HepG2 (cell line): Measurements from ENCODE around the gene DPY19L1. TPM values are rescaled to one million over a fixed set of nuclear protein-coding genes. Genes with fewer than 3 reads are reported as not detected.

Source experiments
- ATF2 ChIP-seq: sonication (generic); formaldehyde crosslinking; IDR thresholded peaks from 2 replicates; pipeline ENCODE4 v1.4.0; 2020; ENCODE audit warnings: missing genetic modification reagents
- CREB1 ChIP-seq, 2 experiments: fragments of 450-650 bp in 1 of 2; IDR thresholded peaks; 2 replicates each; pipeline ENCODE4 v1.6.1; 2016 to 2017; ENCODE audit warnings: control low read depth in 1 of 2, mild to moderate bottlenecking in 1 of 2, missing compliant biosample characterization in 1 of 2, missing genetic modification characterization in 1 of 2
- FOXA1 ChIP-seq, 2 experiments: fragments of 450-650 bp in 1 of 2; sonication (generic) in 1 of 2; formaldehyde crosslinking in 1 of 2; IDR thresholded peaks; 2 replicates each; pipeline versions ENCODE4 v1.4.0 to v1.6.1; 2016 to 2020; ENCODE audit warnings: missing genetic modification reagents in 1 of 2
- HMGXB3 ChIP-seq: sonication (generic); formaldehyde crosslinking; IDR thresholded peaks from 2 replicates; pipeline ENCODE4 v1.4.0; 2020; ENCODE audit warnings: missing genetic modification reagents, borderline replicate concordance
- LBX2 ChIP-seq: sonication (generic); formaldehyde crosslinking; IDR thresholded peaks from 2 replicates; pipeline ENCODE4 v1.5.0; 2020; ENCODE audit warnings: missing genetic modification reagents, mild to moderate bottlenecking, borderline replicate concordance
- NFKBIZ ChIP-seq: IDR thresholded peaks from 2 replicates; pipeline ENCODE4 v1.6.1; 2018; ENCODE audit warnings: missing genetic modification reagents, missing compliant biosample characterization
- RAD21 ChIP-seq: fragments of 450-650 bp; formaldehyde crosslinking; IDR thresholded peaks from 2 replicates; pipeline ENCODE4 v1.5.0; 2020; ENCODE audit warnings: mild to moderate bottlenecking
- SCMH1 ChIP-seq: sonication (generic); formaldehyde crosslinking; IDR thresholded peaks from 2 replicates; pipeline ENCODE4 v1.9.0; 2021; ENCODE audit warnings: missing genetic modification reagents, mild to moderate bottlenecking, borderline replicate concordance
- ZFX ChIP-seq: sonication (generic); formaldehyde crosslinking; IDR thresholded peaks from 2 replicates; pipeline ENCODE4 v1.4.0; 2020; ENCODE audit warnings: mild to moderate bottlenecking, low read depth, missing genetic modification reagents, moderate library complexity
- ZNF142 ChIP-seq: sonication (generic); formaldehyde crosslinking; IDR thresholded peaks from 2 replicates; pipeline ENCODE4 v1.4.0; 2020; ENCODE audit warnings: missing genetic modification reagents
- ZNF253 ChIP-seq: sonication (generic); formaldehyde crosslinking; IDR thresholded peaks from 2 replicates; pipeline ENCODE4 v1.8.0; 2022; ENCODE audit warnings: mild to moderate bottlenecking, missing genetic modification reagents, borderline replicate concordance
- polyA plus RNA-seq, 8 experiments: library from polyadenylated mRNA; depleted of rRNA in 3 of 8; stranded (reverse) in 7 of 8; unstranded in 1 of 8; fragments of >200 nt; fragmentation: Illumina TruSeq in 4 of 8; extraction: Trizol in 4 of 8; gene quantifications; 2 replicates each; pipeline versions ENCODE4 v1.2.1 to v1.2.3, GENCODE V29; 2011 to 2016; ENCODE audit warnings: low read depth in 4 of 8, missing spikeins in 1 of 8, mixed read lengths in 1 of 8; ENCODE audit not compliant: insufficient read depth in 1 of 8
- total RNA-seq, 5 experiments: library from RNA; depleted of rRNA; stranded (reverse); fragments of >200 nt; fragmentation: Illumina TruSeq; extraction: Trizol; gene quantifications; 2 replicates each; pipeline ENCODE4 v1.2.3, GENCODE V29; 2016; ENCODE audit warnings: low read depth in 1 of 5
- TF ChIP-seq, protein P1 (sequence below): sonication (generic); formaldehyde crosslinking; IDR thresholded peaks from 2 replicates; pipeline ENCODE4 v1.4.0; 2020; ENCODE audit warnings: missing genetic modification reagents
- TF ChIP-seq, protein P2 (sequence below): IDR thresholded peaks from 2 replicates; pipeline ENCODE4 v1.6.1; 2016; ENCODE audit warnings: missing compliant biosample characterization, missing genetic modification reagents, borderline replicate concordance

DPY19L1 gene
- total and polyA plus RNA-seq, 2 of the 13 experiments (the other 11 are each of a cell fraction or from before 2014, with no cell fraction given): 18.9 to 32.6 TPM

GRCh38 chr7:34939175-34939574 is 98.1 kb downstream of the DPY19L1 start (continued):
- TF ChIP-seq ZNF142 (no peak), FOXA1 (IDR thresholded peaks at IDR 0.05) (no peak), FOXA1 (CRISPR knock-in tag; IDR thresholded peaks at IDR 0.05) (peak; percentile 72), ATF2 (CRISPR knock-in tag) (peak; percentile 82; the same call in 1 of the 2 replicates), ZFX (CRISPR knock-in tag) (no peak), CREB1 (IDR thresholded peaks at IDR 0.05) (0 out of 2 replicates have a peak, but pooled peaks have one; percentile 31), CREB1 (CRISPR knock-in tag; IDR thresholded peaks at IDR 0.05) (peak; percentile 59; the same call in 1 of the 2 replicates), LBX2 (CRISPR knock-in tag) (no peak), RAD21 (CRISPR knock-in tag) (no peak), SCMH1 (CRISPR knock-in tag) (no peak), NFKBIZ (CRISPR knock-in tag) (0 out of 2 replicates have a peak, but pooled peaks have one; percentile 56), ZNF253 (CRISPR knock-in tag) (no peak), HMGXB3 (peak; percentile 46; the same call in 1 of the 2 replicates)
- TF ChIP-seq, protein P1, sequence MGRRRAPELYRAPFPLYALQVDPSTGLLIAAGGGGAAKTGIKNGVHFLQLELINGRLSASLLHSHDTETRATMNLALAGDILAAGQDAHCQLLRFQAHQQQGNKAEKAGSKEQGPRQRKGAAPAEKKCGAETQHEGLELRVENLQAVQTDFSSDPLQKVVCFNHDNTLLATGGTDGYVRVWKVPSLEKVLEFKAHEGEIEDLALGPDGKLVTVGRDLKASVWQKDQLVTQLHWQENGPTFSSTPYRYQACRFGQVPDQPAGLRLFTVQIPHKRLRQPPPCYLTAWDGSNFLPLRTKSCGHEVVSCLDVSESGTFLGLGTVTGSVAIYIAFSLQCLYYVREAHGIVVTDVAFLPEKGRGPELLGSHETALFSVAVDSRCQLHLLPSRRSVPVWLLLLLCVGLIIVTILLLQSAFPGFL (CRISPR knock-in tag): no peak
- TF ChIP-seq, protein P2, sequence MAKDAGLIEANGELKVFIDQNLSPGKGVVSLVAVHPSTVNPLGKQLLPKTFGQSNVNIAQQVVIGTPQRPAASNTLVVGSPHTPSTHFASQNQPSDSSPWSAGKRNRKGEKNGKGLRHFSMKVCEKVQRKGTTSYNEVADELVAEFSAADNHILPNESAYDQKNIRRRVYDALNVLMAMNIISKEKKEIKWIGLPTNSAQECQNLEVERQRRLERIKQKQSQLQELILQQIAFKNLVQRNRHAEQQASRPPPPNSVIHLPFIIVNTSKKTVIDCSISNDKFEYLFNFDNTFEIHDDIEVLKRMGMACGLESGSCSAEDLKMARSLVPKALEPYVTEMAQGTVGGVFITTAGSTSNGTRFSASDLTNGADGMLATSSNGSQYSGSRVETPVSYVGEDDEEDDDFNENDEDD: no peak
